Panc1 (cell line): ENCODE measurements around the gene ZNF554. TPM values are rescaled to one million over a fixed set of nuclear protein-coding genes. Genes with fewer than 3 reads are reported as not detected.

Source experiments
- ATAC-seq: fragments of 200-7000 bp; cut with Tn5 transposase; 2 replicates; pipeline ENCODE4 v1.9.1; 2020; ENCODE audit warnings: mild to moderate bottlenecking, moderate library complexity
- BruUV-seq: library from RNA; stranded (reverse); fragments of 400-500 nt; replicated peaks from 2 replicates; lab custom pipeline; 2021; lab: Mats Ljungman, UMichigan
- CTCF ChIA-PET: fragments of 300-600 bp; sonication (Branson Sonifier 250); formaldehyde crosslinking; loops from one replicate; lab custom pipeline; 2022; ENCODE audit warnings: antibody characterized with exemption; lab: Charles Lee
- POLR2A ChIA-PET: fragments of 300-600 bp; sonication (Branson Sonifier 250); formaldehyde crosslinking; loops from one replicate; lab custom pipeline; 2022; ENCODE audit warnings: antibody characterized with exemption; lab: Charles Lee
- DNase-seq: peaks from one replicate; pipeline ENCODE4 v3.0.0-alpha.2; 2010; ENCODE audit warnings: low read depth, low spot score
- H3K27ac ChIP-seq: 2 replicates; pipeline ENCODE4 v1.5.1; 2011; ENCODE audit warnings: mild to moderate bottlenecking, low read length, inconsistent platforms
- H3K27me3 ChIP-seq: fragments of 200-500 bp; sonication (Bioruptor generic); 2 replicates; pipeline ENCODE4 v1.6.0; 2014; ENCODE audit warnings: low read length, inconsistent platforms; ENCODE audit not compliant: control insufficient read depth, insufficient read depth
- H3K36me3 ChIP-seq: fragments of 200-500 bp; sonication (Bioruptor generic); 2 replicates; pipeline ENCODE4 v1.5.1; 2014; ENCODE audit warnings: inconsistent platforms, mild to moderate bottlenecking, low read length, moderate library complexity; ENCODE audit not compliant: control insufficient read depth, insufficient read depth
- H3K4me1 ChIP-seq: 2 replicates; pipeline ENCODE4 v1.5.1; 2011; ENCODE audit warnings: inconsistent platforms, mild to moderate bottlenecking, low read length, moderate library complexity; ENCODE audit not compliant: control insufficient read depth, insufficient read depth
- H3K4me3 ChIP-seq, 2 experiments: 2 replicates each; pipeline ENCODE4 v1.5.1; 2011 to 2012; ENCODE audit warnings: low read depth in 2 of 2, low read length in 2 of 2, mild to moderate bottlenecking in 2 of 2, inconsistent platforms in 1 of 2, moderate library complexity in 1 of 2
- H3K9me3 ChIP-seq: fragments of 200-500 bp; sonication (Bioruptor generic); 2 replicates; pipeline ENCODE4 v1.5.1; 2014; ENCODE audit warnings: low read depth, mild to moderate bottlenecking, inconsistent platforms, low read length, moderate library complexity; ENCODE audit not compliant: control insufficient read depth, insufficient read depth
- CTCF ChIP-seq: fragments of 450-650 bp; IDR thresholded peaks from 2 replicates; pipeline ENCODE4 v1.5.1; 2017; ENCODE audit warnings: mild to moderate bottlenecking
- POLR2AphosphoS5 ChIP-seq: IDR thresholded peaks from 2 replicates; pipeline ENCODE4 v1.6.1; 2012; ENCODE audit warnings: mild to moderate bottlenecking, low read depth, low read length, moderate library complexity
- REST ChIP-seq, 2 experiments: IDR thresholded peaks; 2 replicates each; pipeline ENCODE4 v1.6.1; 2011 to 2012; ENCODE audit warnings: low read depth in 2 of 2, control low read depth in 1 of 2, low read length in 1 of 2, mild to moderate bottlenecking in 1 of 2, moderate library complexity in 1 of 2; ENCODE audit not compliant: insufficient read depth in 1 of 2
- SIN3A ChIP-seq: IDR thresholded peaks from 2 replicates; pipeline ENCODE4 v1.6.1; 2012; ENCODE audit warnings: low read depth, mild to moderate bottlenecking, low read length, moderate library complexity, borderline replicate concordance; ENCODE audit not compliant: insufficient read depth
- TCF7L2 ChIP-seq: IDR thresholded peaks from 2 replicates; pipeline ENCODE4 v1.6.1; 2011; ENCODE audit warnings: mild to moderate bottlenecking, low read depth, low read length, inconsistent platforms
- in situ Hi-C: cut with HindIII; loops from 2 replicates; pipeline ENCODE4 v1.10.0; 2016; ENCODE audit warnings: low sequenced_read_pairs, low pct_unique_long_range_greater_than_20kb
- intact Hi-C: fragments of 100-400 bp; cut with micrococcal nuclease; formaldehyde crosslinking; loops from one replicate; pipeline ENCODE4 v1.10.0; 2022; ENCODE audit not compliant: unreplicated experiment
- total RNA-seq: library from RNA; stranded (reverse); gene quantifications from one replicate; pipeline ENCODE4 v1.2.1, GENCODE V29; 2021; ENCODE audit not compliant: unreplicated experiment

The ZNF554 gene
- total RNA-seq, 1 experiment from 2014 or later: 1.5 TPM

GRCh38 chr19:2823646-2824045 is 4.0 kb downstream of the ZNF554 start:
- no TSS peak for BruUV-seq
- no peak for DNase-seq
- intact Hi-C loops (no loop called here), in situ Hi-C loops (no loop called here)
- no peak overlapping the region for H3K4me3 ChIP-seq
- TF ChIP-seq CTCF (no peak), TCF7L2 (no peak), REST (IDR thresholded peaks at IDR 0.05; ENCODE audit: insufficient read depth in 1 of 2, low read depth in 2 of 2, low read length in 1 of 2) (no peak), POLR2AphosphoS5 (no peak), SIN3A (no peak)
- no peaks in the 10 kb centered on the region for H3K36me3 ChIP-seq
- no peaks in the 10 kb centered on the region for H3K27me3 ChIP-seq
- no peaks in the 10 kb centered on the region for H3K4me1 ChIP-seq
- no peaks in the 10 kb centered on the region; the same call in 1 of the 2 replicates for H3K9me3 ChIP-seq
- ChIA-PET POLR2A (no interaction called here), CTCF (interaction anchor here (1.1 kb wide), 2 partner anchors 37 to 49 kb away, joined by 3 read pairs; no protein-coding TSS in a partner anchor)
- no peak for ATAC-seq
- no peak overlapping the region for H3K27ac ChIP-seq

- no TSS peak for BruUV-seq
- ATAC-seq (no peak), DNase-seq (no peak)
- intact Hi-C loops: no loop called here
- H3K4me3 ChIP-seq: no peak overlapping the region
- no peak overlapping the region for H3K27ac ChIP-seq
- no peaks in the 10 kb centered on the region for H3K36me3 ChIP-seq
- ChIA-PET POLR2A (interaction anchor here (0.5 to 0.6 kb wide), 2 partner anchors 296 to 326 kb away, joined by 3 read pairs; no protein-coding TSS in a partner anchor), CTCF (interaction anchor here (1.1 kb wide), 2 partner anchors 37 to 48 kb away, joined by 3 read pairs; no protein-coding TSS in a partner anchor)
- H3K9me3 ChIP-seq: no peaks in the 10 kb centered on the region; the same call in 1 of the 2 replicates
- H3K27me3 ChIP-seq: no peaks in the 10 kb centered on the region
- no peaks in the 10 kb centered on the region for H3K4me1 ChIP-seq
- in situ Hi-C loops: no loop called here
- no peak for TF ChIP-seq TCF7L2
- TF ChIP-seq POLR2AphosphoS5: no peak
- TF ChIP-seq REST (IDR thresholded peaks at IDR 0.05; ENCODE audit: insufficient read depth in 1 of 2, low read depth in 2 of 2, low read length in 1 of 2): no peak
- TF ChIP-seq CTCF: no peak
- TF ChIP-seq SIN3A: no peak
Observed at GRCh38 chr19:2824129-2824528, 4.5 kb downstream of the ZNF554 start.
